Activated CD4-positive, alpha-beta memory T cell treated with anti-CD3 and anti-CD28 coated beads for 36 hours (primary cell): Measurements from ENCODE around the gene SNUPN. TPM values are rescaled to one million over a fixed set of nuclear protein-coding genes. Genes with fewer than 3 reads are reported as not detected.
"Not testable (repeated sequence)": the region's sequence is repeated elsewhere in the genome, so short reads cannot be mapped to it uniquely, and the experiment has no call there.

Source experiments
- CTCF ChIA-PET: fragments of 350-600 bp; sonication (Branson Sonifier 250); formaldehyde crosslinking; loops from one replicate; lab custom pipeline; 2021; ENCODE audit warnings: antibody characterized with exemption, inconsistent platforms; lab: Charles Lee
- POLR2A ChIA-PET: fragments of 350-600 bp; sonication (Branson Sonifier 250); formaldehyde crosslinking; loops from one replicate; lab custom pipeline; 2021; ENCODE audit warnings: antibody characterized with exemption; lab: Charles Lee
- DNase-seq: peaks from one replicate; pipeline ENCODE4 v3.0.0-alpha.2; 2020
- H3K27ac Mint-ChIP-seq: one replicate; pipeline ENCODE4 v1.8.0; 2021; ENCODE audit warnings: mixed read lengths
- H3K27me3 Mint-ChIP-seq: one replicate; pipeline ENCODE4 v1.8.0; 2021; ENCODE audit warnings: mixed read lengths
- H3K36me3 Mint-ChIP-seq: one replicate; pipeline ENCODE4 v1.8.0; 2021; ENCODE audit warnings: mixed read lengths
- H3K4me1 Mint-ChIP-seq: one replicate; pipeline ENCODE4 v1.8.0; 2021; ENCODE audit warnings: low read depth, mixed read lengths
- H3K4me3 Mint-ChIP-seq: one replicate; pipeline ENCODE4 v1.8.0; 2021; ENCODE audit warnings: mild to moderate bottlenecking, mixed read lengths
- H3K9me3 Mint-ChIP-seq: one replicate; pipeline ENCODE4 v1.8.0; 2021; ENCODE audit warnings: mixed read lengths
- intact Hi-C: fragments of 100-400 bp; cut with micrococcal nuclease; formaldehyde crosslinking; loops from one replicate; pipeline ENCODE4 v1.15.1; 2023
- total RNA-seq, 2 experiments: library from RNA; stranded (reverse); gene quantifications; one replicate each; pipeline ENCODE4 v1.2.3, GENCODE V29; 2021

SNUPN gene
- total RNA-seq, 2 experiments from 2014 or later = 33.4 to 34.2 TPM

GRCh38 chr15:75640483-75641178, 15.1 kb upstream of the SNUPN start:
- DNase-seq = peak; percentile 78
- Mint-ChIP-seq H3K27me3 (no peaks in the 10 kb centered on the region), H3K27ac (peak overlapping the region; percentile 86), H3K4me1 (peaks cover 27% of the 10 kb centered on the region), H3K9me3 (no peaks in the 10 kb centered on the region), H3K36me3 (peaks cover 23% of the 10 kb centered on the region), H3K4me3 (peak overlapping the region; percentile 86)
- CTCF ChIA-PET = interaction anchor here (0.6 to 6.3 kb wide), 18 partner anchors 9 to 272 kb away, joined by 3 to 69 read pairs (median 4); partner anchors contain the start of genes MAN2C1, PTPN9, SIN3A and SNUPN
- POLR2A ChIA-PET = interaction anchor here (0.6 to 3.2 kb wide), 16 partner anchors 10 to 319 kb away, joined by 3 to 45 read pairs (median 4); partner anchors contain the start of genes MAN2C1, PTPN9, SIN3A and SNUPN
- intact Hi-C loops = loop anchor here (1.0 to 5.0 kb wide), 6 partner anchors 15 to 272 kb away; partner anchors contain the start of genes MAN2C1, PTPN9 and SNUPN

- peak; percentile 98 for DNase-seq
- Mint-ChIP-seq H3K27me3 (no peaks in the 10 kb centered on the region), H3K9me3 (no peaks in the 10 kb centered on the region), H3K4me1 (peaks cover 27% of the 10 kb centered on the region), H3K27ac (peak within 1 kb of the TSS; percentile 86), H3K4me3 (peak within 1 kb of the TSS; percentile 86), H3K36me3 (peaks cover 23% of the 10 kb centered on the region)
- ChIA-PET CTCF (interaction anchor here (0.5 to 6.3 kb wide), 13 partner anchors 13 to 283 kb away, joined by 3 to 69 read pairs (median 11); partner anchors contain the start of genes MAN2C1, PTPN9, SIN3A and SNUPN), POLR2A (interaction anchor here (1.0 to 3.2 kb wide), 15 partner anchors 10 to 271 kb away, joined by 3 to 45 read pairs (median 5); partner anchors contain the start of genes MAN2C1, PTPN9, SIN3A and SNUPN)
- intact Hi-C loops = loop anchor here (1.0 to 5.0 kb wide), 5 partner anchors 15 to 272 kb away; partner anchors contain the start of genes MAN2C1, PTPN9 and SNUPN
Observed at GRCh38 chr15:75639709-75640482, 14.4 kb upstream of the SNUPN start, which contains the start of gene IMP3. Gene IMP3, minus strand, starts transcription at chr15:75640224. Its CDS starts 56 bp downstream, at chr15:75640168.

GRCh38 chr15:75639191-75639708, 13.7 kb upstream of the SNUPN start:
- ChIA-PET CTCF (interaction anchor here (0.5 to 6.3 kb wide), 11 partner anchors 8 to 284 kb away, joined by 3 to 69 read pairs (median 14); partner anchors contain the start of genes MAN2C1, PTPN9, SIN3A and SNUPN), POLR2A (interaction anchor here (1.0 to 3.2 kb wide), 13 partner anchors 8 to 270 kb away, joined by 3 to 45 read pairs (median 5); partner anchors contain the start of genes MAN2C1, PTPN9, SIN3A and SNUPN)
- Mint-ChIP-seq H3K4me1 (peaks cover 27% of the 10 kb centered on the region), H3K27me3 (no peaks in the 10 kb centered on the region), H3K27ac (peak overlapping the region; percentile 86), H3K9me3 (no peaks in the 10 kb centered on the region), H3K4me3 (peak overlapping the region; percentile 86), H3K36me3 (peaks cover 23% of the 10 kb centered on the region)
- intact Hi-C loops = no loop called here
- DNase-seq = no peak

- H3K4me3 Mint-ChIP-seq = peak overlapping the region; percentile 86
- intact Hi-C loops = no loop called here
- no peaks in the 10 kb centered on the region for H3K27me3 Mint-ChIP-seq
- CTCF ChIA-PET = interaction anchor here (0.6 to 3.8 kb wide), 8 partner anchors 10 to 456 kb away, joined by 3 to 31 read pairs (median 4); partner anchors contain the start of genes MAN2C1, SNUPN and SNX33
- peaks cover 27% of the 10 kb centered on the region for H3K4me1 Mint-ChIP-seq
- H3K27ac Mint-ChIP-seq = peak overlapping the region; percentile 38
- POLR2A ChIA-PET = interaction anchor here (0.6 to 1.7 kb wide), 3 partner anchors 11 to 269 kb away, joined by 3 to 14 read pairs (median 4); partner anchors contain the start of genes MAN2C1 and SNUPN
- no peak for DNase-seq
- no peaks in the 10 kb centered on the region for H3K9me3 Mint-ChIP-seq
- H3K36me3 Mint-ChIP-seq = peaks cover 23% of the 10 kb centered on the region
Observed at GRCh38 chr15:75637245-75638009, 11.9 kb upstream of the SNUPN start.

GRCh38 chr15:75636026-75636425, 10.5 kb upstream of the SNUPN start:
- Mint-ChIP-seq H3K36me3 (peaks cover 23% of the 10 kb centered on the region), H3K27me3 (no peaks in the 10 kb centered on the region), H3K27ac (no peak overlapping the region), H3K9me3 (no peaks in the 10 kb centered on the region), H3K4me3 (no peak overlapping the region), H3K4me1 (peaks cover 26% of the 10 kb centered on the region)
- ChIA-PET CTCF (interaction anchor here (0.6 to 1.2 kb wide), 4 partner anchors 9 to 315 kb away, joined by 3 read pairs; no protein-coding TSS in a partner anchor), POLR2A (no interaction called here)
- intact Hi-C loops = no loop called here
- DNase-seq = no peak

- H3K9me3 Mint-ChIP-seq, H3K27ac Mint-ChIP-seq, H3K4me3 Mint-ChIP-seq, DNase-seq, CTCF ChIA-PET, H3K27me3 Mint-ChIP-seq, intact Hi-C loops: not testable (repeated sequence)
- Mint-ChIP-seq H3K4me1 (peaks cover 23% of the 10 kb centered on the region), H3K36me3 (peaks cover 16% of the 10 kb centered on the region)
- POLR2A ChIA-PET = interaction anchor here (1.8 kb wide), 1 partner anchor 8 kb away, joined by 5 read pairs; the partner anchor contains the start of gene SNUPN
Observed at GRCh38 chr15:75633922-75634321, 8.4 kb upstream of the SNUPN start.

- Mint-ChIP-seq H3K27me3 (no peaks in the 10 kb centered on the region), H3K4me1 (peaks cover 12% of the 10 kb centered on the region), H3K36me3 (peaks cover under 1% of the 10 kb centered on the region), H3K27ac (no peak overlapping the region), H3K4me3 (no peak overlapping the region), H3K9me3 (no peaks in the 10 kb centered on the region)
- intact Hi-C loops = no loop called here
- ChIA-PET POLR2A (no interaction called here), CTCF (no interaction called here)
- no peak for DNase-seq
Observed at GRCh38 chr15:75631935-75632334, 6.4 kb upstream of the SNUPN start.

GRCh38 chr15:75622505-75622904, 3.0 kb downstream of the SNUPN start:
- no peak overlapping the region for H3K4me3 Mint-ChIP-seq
- DNase-seq = no peak

GRCh38 chr15:75620841-75621391, 4.6 kb downstream of the SNUPN start:
- no peaks in the 10 kb centered on the region for H3K27me3 Mint-ChIP-seq
- H3K27ac Mint-ChIP-seq = peak overlapping the region; percentile 75
- ChIA-PET CTCF (interaction anchor here (0.8 to 1.7 kb wide), 3 partner anchors 12 to 42 kb away, joined by 3 to 5 read pairs (median 4); partner anchors contain the start of gene PTPN9), POLR2A (no interaction called here)
- DNase-seq = no peak
- intact Hi-C loops = no loop called here
- H3K4me3 Mint-ChIP-seq = no peak overlapping the region
- H3K9me3 Mint-ChIP-seq = no peaks in the 10 kb centered on the region
- peaks cover 19% of the 10 kb centered on the region for H3K36me3 Mint-ChIP-seq
- peaks cover 29% of the 10 kb centered on the region for H3K4me1 Mint-ChIP-seq

More at GRCh38 chr15:75622505-75622904, 3.0 kb downstream of the SNUPN start:
- ChIA-PET POLR2A (no interaction called here), CTCF (no interaction called here)
- Mint-ChIP-seq H3K4me1 (peaks cover 41% of the 10 kb centered on the region), H3K36me3 (peaks cover 10% of the 10 kb centered on the region), H3K9me3 (no peaks in the 10 kb centered on the region), H3K27ac (peak overlapping the region; percentile 63), H3K27me3 (no peaks in the 10 kb centered on the region)
- intact Hi-C loops = no loop called here

GRCh38 chr15:75620058-75620820, 5.3 kb downstream of the SNUPN start:
- Mint-ChIP-seq H3K9me3 (no peaks in the 10 kb centered on the region), H3K27ac (peak overlapping the region; percentile 75), H3K4me3 (no peak overlapping the region), H3K36me3 (peaks cover 23% of the 10 kb centered on the region), H3K27me3 (no peaks in the 10 kb centered on the region), H3K4me1 (peaks cover 29% of the 10 kb centered on the region)
- intact Hi-C loops = no loop called here
- POLR2A ChIA-PET = no interaction called here
- no peak for DNase-seq
- CTCF ChIA-PET = interaction anchor here (0.8 to 1.7 kb wide), 4 partner anchors 13 to 252 kb away, joined by 3 to 5 read pairs (median 4); partner anchors contain the start of gene PTPN9
